Astrocyte of the cerebellum (primary cell): Measurements from ENCODE around the gene CBR3.

Source experiments
- DNase-seq: peaks from one replicate; pipeline ENCODE4 v3.0.0-alpha.2; 2011; ENCODE audit warnings: low read depth
- H3K4me3 ChIP-seq: 2 replicates; pipeline ENCODE4 v1.5.1; 2011; ENCODE audit warnings: mild to moderate bottlenecking, low read depth, low read length, moderate library complexity
- in situ Hi-C: cut with HindIII; loops from 2 replicates; pipeline ENCODE4 v1.10.0; 2017; ENCODE audit warnings: low sequenced_read_pairs
- TF ChIP-seq, protein P1 (sequence below): IDR thresholded peaks from 2 replicates; pipeline ENCODE4 v1.5.1; 2012; ENCODE audit warnings: low read length, low read depth, moderate library complexity, mild to moderate bottlenecking; ENCODE audit errors: missing control alignments

CBR3 gene

DNA sequence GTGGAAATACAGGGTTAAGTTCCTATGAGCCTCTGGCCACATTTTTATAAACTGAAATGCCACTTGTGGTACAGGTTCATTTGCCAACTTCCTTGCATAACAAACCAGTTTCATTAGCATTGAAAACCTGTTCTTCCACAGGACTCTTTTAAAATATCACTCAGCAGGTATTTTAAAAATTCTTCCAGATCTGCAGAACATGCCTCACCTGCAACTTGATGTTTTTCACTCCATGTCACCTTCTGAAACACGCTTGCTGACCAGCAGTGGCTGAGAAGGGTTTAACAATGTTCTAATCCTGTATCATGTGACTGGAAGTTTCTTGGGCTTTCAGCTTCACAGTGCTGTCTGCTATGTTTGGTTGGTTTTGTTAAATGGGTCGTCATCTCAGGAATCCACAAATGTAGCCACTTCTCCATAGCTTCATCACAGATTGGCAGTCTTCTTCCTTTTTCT lies 17.6 kb upstream of the CBR3 start:
- H3K4me3 ChIP-seq, result no peak overlapping the region
- no peak for DNase-seq
- in situ Hi-C loops, result no loop called here
- TF ChIP-seq, protein P1, sequence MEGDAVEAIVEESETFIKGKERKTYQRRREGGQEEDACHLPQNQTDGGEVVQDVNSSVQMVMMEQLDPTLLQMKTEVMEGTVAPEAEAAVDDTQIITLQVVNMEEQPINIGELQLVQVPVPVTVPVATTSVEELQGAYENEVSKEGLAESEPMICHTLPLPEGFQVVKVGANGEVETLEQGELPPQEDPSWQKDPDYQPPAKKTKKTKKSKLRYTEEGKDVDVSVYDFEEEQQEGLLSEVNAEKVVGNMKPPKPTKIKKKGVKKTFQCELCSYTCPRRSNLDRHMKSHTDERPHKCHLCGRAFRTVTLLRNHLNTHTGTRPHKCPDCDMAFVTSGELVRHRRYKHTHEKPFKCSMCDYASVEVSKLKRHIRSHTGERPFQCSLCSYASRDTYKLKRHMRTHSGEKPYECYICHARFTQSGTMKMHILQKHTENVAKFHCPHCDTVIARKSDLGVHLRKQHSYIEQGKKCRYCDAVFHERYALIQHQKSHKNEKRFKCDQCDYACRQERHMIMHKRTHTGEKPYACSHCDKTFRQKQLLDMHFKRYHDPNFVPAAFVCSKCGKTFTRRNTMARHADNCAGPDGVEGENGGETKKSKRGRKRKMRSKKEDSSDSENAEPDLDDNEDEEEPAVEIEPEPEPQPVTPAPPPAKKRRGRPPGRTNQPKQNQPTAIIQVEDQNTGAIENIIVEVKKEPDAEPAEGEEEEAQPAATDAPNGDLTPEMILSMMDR, result no peak

DNA sequence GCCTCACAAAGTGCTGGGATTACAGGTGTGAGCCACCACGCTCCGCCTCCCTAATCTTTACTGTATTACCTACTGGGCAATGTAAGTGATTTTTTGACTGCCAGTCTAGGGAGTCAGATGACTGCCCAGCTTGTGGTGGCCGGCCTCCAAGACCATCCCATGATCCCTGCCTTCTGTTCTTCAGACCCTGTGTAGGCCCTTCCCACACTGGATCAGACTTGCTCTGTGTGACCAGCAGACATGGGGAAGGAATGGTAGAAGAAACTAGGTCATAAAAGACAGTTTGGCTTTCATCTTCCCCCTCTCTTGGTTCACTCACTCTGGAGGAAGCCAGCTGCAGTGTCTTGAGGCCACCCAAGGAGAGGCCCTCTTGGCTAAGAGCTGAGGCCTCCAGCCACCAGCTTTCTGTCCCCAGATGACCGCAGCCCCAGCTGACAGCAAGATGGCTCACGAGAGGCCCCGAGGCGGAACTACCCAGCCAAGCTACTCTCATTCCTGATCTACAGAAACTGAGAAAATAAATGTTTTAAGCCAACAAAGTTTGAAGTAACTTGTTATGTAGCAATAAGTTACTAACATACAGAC lies 14.5 kb upstream of the CBR3 start:
- in situ Hi-C loops, result no loop called here
- no peak overlapping the region for H3K4me3 ChIP-seq
- no peak for DNase-seq
- TF ChIP-seq, protein P1, result no peak

DNA sequence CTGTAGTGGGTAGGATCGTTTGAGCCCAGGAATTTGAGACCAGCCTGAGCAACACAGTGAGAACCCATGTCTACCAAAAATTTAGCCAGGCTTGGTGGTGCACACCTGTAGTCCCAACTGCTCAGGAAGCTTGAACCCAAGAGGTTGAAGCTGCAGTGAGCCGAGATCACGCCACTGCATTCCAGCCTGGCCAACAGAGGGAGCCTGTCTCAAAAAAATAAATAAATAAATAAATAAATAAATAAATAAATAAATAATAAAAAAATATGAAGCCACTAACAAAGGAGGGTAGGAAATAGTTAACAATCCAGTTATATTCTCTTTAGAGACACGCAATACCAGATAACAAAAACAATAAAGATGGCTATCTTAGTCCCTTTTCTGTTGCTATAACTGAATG lies 11.9 kb upstream of the CBR3 start:
- DNase-seq, result no peak
- in situ Hi-C loops, result no loop called here
- H3K4me3 ChIP-seq, result no peak overlapping the region
- TF ChIP-seq, protein P1, result peak; percentile 34

DNA sequence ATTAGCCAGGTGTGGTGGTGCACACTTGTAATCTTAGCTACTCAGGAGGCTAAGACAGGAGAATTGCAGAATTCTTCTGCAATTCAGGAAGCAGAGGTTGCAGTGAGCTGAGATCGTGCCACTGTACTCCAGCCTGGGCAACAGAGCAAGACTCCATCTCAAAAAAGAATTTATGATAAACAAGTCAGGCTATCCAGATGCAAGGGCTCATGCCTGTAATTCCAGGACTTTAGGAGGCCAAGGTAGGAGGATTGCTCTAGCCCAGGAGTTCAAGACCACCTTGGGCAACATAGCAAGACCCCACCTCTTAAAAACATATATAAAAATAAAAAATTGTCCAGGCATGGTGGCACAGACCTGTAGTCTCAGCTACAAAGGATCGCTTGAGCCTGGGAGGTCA lies 10.5 kb upstream of the CBR3 start:
- TF ChIP-seq, protein P1, result no peak
- no peak for DNase-seq
- in situ Hi-C loops, result no loop called here
- no peak overlapping the region for H3K4me3 ChIP-seq

DNA sequence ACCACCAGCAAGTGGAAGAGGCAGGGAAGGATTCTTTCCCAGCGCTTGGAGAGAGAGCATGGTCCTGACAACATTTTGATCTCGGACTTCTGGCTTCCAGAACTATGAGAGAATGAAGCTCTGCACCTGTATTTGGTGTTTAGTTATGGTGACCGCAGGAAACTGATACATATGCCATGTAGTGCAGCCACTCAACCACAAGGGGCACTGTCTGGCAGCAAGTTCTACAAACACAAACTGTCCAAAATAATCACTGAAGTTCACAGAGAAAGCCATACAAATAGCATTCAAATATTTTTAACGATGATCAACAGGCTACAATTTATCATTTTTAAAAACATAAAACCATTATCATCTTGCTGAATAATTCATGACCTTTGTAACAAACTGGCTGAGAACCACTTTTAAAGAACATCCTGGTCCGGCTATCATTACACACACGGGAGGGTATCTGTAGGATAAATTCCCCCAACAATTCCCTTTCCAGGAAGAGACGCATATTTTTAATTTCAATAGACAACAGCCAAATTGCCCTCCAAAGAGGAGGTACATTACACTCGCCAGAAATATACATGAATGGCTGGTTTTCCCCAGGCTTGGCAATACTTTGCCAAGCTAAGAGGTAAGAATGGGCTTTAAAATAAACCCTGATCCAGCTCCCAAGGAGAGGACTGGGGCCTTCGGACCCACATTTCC lies 9.2 kb upstream of the CBR3 start:
- peak; percentile 42 for DNase-seq

DNA sequence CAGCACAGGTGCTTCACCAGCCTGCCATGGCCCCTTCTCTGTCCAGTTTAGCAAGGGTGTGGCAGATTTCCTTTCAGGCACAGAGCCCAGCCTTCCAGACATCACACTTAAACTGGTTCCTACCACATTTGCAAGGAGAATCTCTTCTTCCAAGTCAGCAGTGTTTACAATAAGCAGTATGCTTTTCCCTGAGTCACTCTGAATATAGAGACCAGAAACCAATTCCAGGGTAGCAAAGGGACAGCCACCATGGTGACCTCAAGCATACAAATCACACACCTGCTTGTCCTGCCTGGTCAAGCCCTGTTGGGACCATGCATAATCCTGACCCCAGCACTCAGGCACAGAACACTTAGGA lies 8.7 kb upstream of the CBR3 start:
- in situ Hi-C loops, result no loop called here
- TF ChIP-seq, protein P1, result no peak
- no peak overlapping the region for H3K4me3 ChIP-seq
- DNase-seq, result no peak

More for the DNA sequence above, 9.2 kb upstream of the CBR3 start:
- no peak overlapping the region for H3K4me3 ChIP-seq
- in situ Hi-C loops, result no loop called here
- TF ChIP-seq, protein P1, result peak; percentile 98
